Hematopoietic multipotent progenitor cell (in vitro differentiated cells): ENCODE data around the gene RUNX2. TPM values are rescaled to one million over a fixed set of nuclear protein-coding genes. Genes with fewer than 3 reads are reported as not detected.
"Not testable (repeated sequence)": the region's sequence is repeated elsewhere in the genome, so short reads cannot be mapped to it uniquely, and the experiment has no call there.

Source experiments
- DNase-seq, 3 donors: peaks; one replicate each; pipeline ENCODE4 v3.0.0-alpha.2; 2011 to 2015; ENCODE audit warnings: low read depth in 2 of 3, low spot score in 2 of 3
- total RNA-seq: library from RNA; depleted of rRNA; stranded (reverse); fragments of >200 nt; gene quantifications from one replicate; pipeline ENCODE4 v1.2.3, GENCODE V29; 2012

Gene RUNX2
- total RNA-seq, 1 donor: 26.1 TPM

DNA sequence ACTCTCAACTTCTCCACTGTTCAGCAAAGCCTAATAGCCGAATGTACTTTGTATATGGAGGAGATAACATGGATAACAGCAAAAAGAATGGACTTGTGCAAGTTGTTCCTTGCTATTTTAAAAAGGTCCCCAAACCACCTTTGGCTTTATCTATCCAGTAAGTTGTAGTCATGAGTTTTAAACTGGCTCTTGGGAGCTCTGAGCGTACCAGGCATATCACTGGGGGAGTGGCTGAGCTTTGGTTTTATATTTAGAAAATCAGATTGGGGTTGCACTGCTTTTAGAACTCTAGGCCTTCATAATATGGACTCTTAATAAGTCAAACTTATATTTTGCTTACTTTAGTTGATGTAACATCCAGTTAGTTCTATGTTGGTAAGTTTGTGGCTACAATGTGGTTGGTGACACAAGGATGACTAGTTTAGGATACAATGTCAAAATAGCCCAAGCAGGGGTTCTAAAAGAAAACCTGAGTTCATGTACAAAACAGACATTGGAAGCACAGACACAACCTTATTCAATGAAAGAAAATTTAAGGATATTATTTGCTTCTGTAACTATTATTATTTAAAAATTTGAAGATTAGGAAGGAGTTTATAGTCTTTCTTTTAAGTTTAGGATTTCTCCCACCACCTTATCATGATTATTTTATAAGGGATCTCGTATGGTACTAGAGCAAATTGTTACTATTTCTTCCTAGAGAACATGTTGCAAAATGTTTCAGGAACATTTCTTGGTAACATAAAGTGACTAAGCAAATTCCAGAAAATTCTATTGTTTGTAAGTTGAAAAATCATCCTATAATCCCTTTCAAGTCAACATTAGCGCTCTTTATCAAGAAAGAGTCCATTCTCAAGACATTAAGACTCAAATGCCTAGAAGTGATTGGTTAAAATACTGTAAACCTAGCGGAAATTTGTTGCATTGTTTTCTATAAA lies 215.4 kb downstream of the RUNX2 start:
- DNase-seq: no peak

DNA sequence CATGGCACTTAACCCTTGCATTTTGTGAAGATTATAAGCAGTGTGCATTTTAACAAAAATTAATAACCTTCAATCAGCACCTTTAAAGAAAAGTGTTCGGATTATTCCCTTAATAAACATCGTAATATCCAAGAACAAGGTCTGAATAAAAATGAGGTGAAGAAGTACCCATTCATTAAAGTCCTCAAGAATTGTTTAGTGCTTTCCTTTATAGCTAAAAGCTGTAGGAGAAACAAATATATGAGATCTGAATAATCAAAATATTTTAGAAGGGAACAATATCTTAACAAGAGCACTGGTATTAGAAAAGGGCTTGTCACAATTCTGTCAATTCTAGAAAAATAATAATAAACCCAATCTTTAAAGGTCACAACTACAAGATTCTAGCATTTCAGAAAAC lies 217.3 kb downstream of the RUNX2 start:
- no peak for DNase-seq

DNA sequence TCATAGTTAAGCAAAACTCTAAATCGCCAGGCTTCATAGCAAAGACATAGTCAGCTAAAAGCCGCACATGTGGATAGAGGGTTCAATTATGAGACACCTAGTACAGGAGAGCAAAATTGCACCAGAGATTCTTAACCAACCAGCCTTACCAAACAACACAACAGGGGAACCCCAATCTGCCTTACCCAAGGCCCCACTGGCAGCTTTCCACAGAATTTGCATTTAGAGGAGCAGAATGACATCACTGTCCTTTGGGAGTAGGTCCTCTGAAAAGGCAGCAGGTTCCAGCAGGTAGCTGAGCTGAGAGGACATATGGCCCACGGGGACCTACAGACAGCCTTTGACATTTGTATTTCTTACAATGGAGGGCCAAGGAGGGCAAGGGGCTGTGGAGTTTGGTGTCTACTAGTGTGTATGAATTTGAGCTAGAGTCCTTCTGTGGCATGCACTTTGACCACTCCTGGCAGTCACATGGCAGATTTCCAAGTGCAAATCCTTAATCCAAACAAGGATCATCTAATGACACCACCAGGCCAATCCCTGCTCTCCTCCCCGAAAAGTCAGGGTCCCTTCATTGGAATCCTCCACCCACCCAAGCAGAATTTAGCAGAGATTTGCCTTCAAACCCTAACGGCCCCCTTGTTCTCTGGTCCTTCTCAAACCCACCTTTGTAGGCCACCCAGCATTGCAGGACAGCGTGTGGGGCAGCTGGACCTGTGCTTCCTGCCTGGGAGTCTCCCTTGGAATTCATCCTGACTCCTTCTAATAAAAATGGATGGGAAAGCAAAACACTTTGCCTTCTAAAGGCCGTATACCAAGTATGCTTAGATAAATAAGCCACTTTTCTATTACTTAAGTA lies 220.8 kb downstream of the RUNX2 start:
- no peak for DNase-seq

- DNase-seq: no peak
Observed at GRCh38 chr6:45552536-45552935, 224.4 kb downstream of the RUNX2 start.

DNA sequence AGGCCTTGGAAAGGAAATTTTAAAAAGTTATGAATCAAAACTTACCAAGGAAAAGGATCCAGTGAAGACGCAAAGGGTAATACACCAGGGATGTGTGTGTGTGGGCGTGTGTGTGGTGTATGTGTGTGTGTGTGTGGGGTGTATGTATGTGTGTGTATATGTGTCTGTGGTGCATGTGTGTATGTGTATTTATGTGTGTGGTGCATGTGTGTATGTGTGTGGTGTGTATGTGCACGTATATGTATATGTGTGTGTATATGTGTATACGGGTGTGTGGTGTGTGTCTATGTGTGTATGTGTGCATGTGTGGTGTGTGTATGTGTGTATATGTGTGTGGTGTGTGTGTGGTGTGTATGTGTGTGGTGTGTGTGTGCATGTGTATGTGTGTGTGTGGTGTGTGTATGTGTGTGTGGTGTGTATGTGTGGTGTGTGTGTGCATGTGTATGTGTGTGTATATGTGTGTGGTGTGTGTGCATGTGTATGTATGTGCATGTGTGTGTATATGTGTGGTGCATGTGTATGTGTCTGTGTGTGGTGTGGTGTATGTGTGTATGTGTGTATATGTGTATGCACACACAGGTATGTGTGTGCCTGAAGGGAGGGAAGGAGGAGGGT lies 225.7 kb downstream of the RUNX2 start:
- no peak for DNase-seq

DNA sequence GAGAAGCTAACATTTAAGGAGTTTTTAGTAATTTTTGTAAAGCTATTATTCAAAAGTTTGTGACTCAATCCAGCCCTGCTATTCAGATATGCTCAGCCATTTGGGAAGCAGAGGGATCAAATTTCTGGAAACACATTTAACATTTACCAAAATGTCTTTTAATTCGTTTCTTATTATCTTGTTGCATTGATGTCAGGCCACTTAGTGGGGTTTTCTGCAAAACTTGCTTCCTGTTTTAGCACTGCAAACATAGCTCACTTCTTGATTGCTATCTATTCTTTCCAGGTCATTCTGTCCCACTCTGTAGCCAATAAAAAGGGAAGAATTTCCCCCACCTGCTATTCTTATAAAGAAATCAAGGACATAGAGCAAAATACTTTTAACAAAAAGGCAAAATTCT lies 226.5 kb downstream of the RUNX2 start:
- peak in 1 of 3 donors; percentile 35 for DNase-seq

DNA sequence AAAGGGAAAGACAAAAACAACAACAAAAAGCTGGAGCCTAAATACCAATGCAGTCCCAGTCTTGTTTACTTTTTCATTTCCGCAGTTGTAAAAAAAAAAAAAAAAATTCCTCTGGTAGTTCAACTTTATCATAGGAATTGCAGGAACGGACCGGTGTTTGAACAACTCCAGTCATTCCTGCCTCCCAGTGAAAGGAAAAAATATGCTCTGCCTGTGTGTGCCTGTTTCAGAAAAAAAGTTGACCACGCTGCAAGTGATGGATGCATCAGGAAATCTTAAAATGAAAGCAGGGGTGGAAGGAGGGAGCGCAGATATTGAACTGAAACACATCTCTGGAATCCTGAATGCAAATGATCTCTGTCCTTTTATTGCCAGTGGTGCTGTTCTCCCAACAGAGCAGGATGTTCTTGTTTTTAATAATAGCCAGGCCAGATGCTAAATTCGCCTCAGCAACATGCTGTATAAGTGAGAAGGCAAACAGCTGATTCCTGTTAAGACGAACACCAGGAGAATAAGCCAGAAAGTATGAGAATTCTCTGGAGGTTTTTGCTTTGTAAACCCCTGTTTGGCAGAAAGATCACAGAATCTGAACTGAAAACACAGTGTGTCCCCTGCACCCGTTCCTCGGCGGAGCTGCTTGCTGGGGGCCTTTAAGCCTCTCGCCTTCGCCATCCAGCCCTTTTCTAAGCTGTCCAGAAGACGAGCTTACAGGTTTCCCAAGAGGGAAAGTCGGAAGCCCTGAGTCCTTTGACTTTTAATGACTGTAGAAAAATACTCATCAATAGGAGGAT lies 228.0 kb downstream of the RUNX2 start:
- DNase-seq: no peak

GRCh38 chr6:45556828-45557227 lies 228.7 kb downstream of the RUNX2 start:
- no peak for DNase-seq

DNA sequence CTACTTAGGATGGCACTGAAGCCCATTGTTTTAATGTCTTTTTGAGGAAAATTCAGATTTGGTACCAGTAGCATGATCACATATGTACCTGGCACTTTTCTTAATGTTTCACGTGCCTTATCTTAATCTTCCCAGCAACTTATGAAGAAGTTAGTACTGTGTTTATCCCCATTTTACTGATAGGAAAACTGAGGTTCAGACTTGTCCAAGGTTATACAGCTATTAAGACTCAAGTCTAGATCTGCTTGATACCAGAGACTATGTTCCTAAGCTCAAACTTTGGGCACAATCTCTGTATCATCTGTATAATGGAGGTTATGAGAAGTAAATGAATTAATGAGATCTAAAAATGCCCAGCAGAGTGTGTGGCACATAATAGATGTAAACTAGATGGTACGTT lies 229.3 kb downstream of the RUNX2 start:
- DNase-seq: no peak

DNA sequence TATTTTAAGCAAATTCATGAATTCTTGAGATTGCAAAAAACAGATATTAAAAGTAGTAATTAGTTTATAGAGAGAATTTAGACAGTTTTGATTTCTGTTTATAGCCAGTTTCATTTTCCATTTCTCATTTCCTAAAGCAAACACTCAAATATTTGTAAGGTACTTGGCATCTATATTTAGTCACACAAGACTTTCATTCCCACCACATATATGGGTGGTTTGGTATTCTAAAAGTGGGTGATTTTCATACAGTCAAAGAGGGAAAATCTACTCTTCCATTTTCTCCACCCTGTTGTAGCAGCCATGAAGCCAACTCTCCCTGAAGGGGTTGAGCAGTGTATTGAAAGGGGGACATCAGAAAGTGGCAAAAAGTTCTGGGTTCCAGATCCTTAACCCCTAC lies 230.7 kb downstream of the RUNX2 start:
- no peak for DNase-seq

DNA sequence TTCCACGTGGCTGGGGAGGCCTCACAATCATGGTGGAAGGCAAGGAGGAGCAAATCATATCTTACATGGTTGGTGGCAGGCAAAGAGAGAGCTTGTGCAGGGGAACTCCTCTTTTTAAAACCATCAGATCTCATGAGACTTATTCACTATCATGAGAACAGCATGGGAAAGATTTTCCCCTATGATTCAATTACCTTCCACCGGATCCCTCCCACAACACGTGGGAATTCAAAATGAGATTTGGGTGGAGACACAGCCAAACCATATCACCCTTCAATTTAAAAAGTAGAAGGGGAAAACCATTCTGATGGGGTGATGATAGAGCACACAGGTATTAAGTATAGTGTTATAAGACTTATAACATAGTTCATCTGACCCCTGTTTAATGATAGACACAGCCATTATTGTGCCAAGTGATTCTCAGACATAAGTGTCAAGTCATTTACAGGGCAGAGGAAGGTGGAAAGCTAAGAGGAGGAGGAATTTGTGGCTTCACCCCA lies 232.2 kb downstream of the RUNX2 start:
- DNase-seq: not testable (repeated sequence)

- DNase-seq: no peak
Observed at GRCh38 chr6:45562171-45562570, 234.0 kb downstream of the RUNX2 start.

- DNase-seq: no peak
Observed at GRCh38 chr6:45563041-45563440, 234.9 kb downstream of the RUNX2 start.

GRCh38 chr6:45563844-45564243 lies 235.7 kb downstream of the RUNX2 start:
- DNase-seq: no peak

DNA sequence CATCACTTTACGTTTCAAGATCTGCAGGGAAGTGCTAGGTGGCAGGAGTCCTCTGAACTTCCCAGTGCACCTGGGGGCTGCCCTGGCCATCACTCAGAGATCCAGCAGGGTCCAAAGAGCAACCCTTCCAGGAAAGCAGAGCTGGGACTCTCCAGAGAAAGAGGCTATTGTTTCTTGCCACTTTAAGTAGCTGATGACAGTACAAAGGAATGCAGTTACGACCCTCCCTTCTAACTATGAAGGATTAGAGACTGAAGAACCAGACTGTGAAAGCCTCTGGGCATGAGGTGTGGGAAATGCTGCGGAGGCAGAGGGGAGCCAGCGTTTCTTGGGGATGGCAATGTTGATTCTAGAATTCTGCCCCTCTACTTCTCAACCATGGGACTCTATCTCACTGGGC lies 238.8 kb downstream of the RUNX2 start:
- no peak for DNase-seq

DNA sequence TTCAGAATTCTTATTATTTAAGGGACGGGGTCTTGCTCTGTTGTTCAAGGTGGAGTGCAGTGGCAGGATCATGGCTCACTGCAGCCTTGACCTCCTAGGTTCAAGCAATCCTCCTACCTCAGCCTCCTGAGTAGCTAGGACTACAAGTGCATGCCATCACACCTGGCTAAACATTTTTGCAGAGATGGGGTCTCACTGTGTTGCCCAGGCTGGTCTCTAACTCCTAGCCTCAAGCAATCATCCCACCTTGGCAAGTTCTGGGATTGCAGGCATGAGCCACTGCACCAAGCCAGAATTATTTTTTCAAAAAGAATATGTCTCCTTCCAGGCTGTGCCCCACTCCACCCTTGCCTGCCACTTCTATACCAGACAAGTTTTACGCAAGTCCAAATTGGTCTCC lies 239.7 kb downstream of the RUNX2 start:
- DNase-seq: no peak

DNA sequence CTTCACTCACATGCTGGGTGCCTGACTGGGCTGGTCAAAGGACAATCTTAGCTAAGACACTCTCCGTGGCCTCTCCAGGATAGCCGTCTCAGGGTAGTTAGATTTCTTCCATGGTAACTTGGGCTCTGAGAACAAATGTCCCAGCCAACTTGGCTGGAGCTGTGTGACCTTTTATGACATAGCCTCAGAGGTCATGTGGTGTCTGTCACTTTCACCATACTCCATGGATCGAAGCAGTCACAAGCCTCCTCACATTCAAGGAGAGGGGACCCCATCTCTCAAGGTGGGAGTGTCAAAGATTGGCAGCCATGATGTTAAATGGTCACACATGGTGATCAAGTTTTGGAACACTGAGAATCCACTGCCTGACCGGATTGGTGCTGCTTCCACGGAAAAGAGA lies 240.5 kb downstream of the RUNX2 start:
- DNase-seq: no peak

DNA sequence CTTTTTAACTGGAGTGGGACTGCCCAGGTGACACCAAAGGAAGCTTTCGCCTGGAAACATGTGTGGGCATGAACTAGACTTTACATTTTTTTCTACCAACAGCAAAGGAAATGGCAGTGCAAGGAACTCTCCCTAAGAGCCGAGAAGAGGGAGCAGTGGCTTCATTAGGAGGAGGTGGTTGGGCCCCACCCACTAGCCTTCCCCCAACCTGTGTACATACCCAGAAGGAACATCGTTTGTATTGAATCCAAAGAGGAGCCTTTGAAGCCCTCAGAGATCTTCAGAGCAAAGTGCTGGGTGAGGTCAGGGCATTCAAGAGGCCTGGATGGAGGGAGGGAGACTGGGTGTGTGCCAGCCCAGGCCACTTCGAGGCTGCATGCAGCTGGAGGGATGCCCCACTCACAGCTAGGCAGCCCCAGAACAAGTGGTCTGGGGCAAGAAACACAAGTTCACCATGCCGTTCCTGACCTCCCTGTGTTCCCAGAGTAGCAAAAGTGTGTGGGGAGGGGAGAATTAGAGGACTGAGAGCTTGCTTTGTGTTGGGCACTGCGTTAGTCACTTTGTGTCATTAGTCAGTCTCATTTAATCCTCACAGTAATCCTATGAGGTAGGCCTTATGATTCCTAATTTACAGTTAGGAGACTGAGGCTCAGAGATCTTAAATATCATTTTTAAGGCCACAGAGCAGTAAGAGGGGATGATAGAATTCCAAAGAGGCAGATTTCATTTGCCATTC lies 241.2 kb downstream of the RUNX2 start:
- no peak for DNase-seq

- DNase-seq: no peak
Observed at GRCh38 chr6:45571159-45571558, 243.0 kb downstream of the RUNX2 start.

DNA sequence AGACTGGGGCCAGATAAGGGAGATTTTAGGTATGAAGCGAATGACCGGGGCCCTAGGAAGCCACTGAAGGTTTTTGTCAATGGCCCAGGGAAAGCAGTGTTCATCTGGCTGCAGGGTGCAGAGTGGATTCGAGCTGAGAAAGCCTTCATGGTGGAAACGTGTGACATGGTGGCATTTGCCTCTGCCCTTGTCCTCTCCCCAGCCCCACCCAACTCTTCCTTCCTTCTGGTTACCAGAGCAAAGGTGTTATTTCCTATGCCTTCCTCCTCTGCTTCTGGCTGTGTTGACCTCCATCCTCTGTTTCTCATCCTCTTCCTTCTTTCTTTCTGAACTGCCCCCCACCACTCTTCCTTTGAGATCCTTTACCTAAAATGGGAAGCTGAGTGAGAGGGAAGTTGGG lies 244.7 kb downstream of the RUNX2 start:
- DNase-seq: no peak
